ENCODE results near the gene FOXI1.
"Not testable (repeated sequence)": the region's sequence is repeated elsewhere in the genome, so short reads cannot be mapped to it uniquely, and the experiment has no call there.

Gene FOXI1

GRCh38 chr5:170080786-170081445 lies 24.8 kb upstream of the FOXI1 start:
- Histone ChIP-seq H3K36me3 (ENCODE audit: control insufficient read depth, insufficient read depth, low read length) (peaks cover 50% of the 10 kb centered on the region), H3K27me3 (replicated peaks; ENCODE audit: control insufficient read depth, insufficient read depth, low read length) (no peaks in the 10 kb centered on the region), H3K4me3 (replicated peaks; ENCODE audit: low read depth, low read length) (no peak overlapping the region)
- DNase-seq (ENCODE audit: extremely low read depth, insufficient read length): no peak
- no peak for TF ChIP-seq CTCF (IDR thresholded peaks at IDR 0.05; ENCODE audit: insufficient read depth, low read length, poor library complexity, severe bottlenecking)

DNA sequence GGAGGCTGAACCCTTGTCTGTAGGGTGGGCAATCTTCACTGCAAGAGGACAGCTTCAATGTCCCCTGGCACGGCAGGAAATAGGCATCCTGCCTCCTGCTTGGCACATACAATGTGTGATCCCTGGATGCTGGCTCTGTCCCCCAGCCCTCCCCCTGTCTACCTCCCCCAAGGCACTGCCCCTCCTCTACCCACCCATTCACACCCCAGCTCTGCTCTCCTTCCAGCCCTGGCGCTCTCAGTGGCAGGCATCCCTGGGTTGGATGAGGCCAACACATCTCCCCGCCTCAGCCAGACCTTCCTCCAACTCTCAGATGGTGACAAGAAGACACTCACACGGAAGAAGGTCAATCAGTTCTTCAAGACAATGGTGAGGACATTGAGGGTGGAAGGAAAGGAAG lies 24.1 kb upstream of the FOXI1 start:
- no peaks in the 10 kb centered on the region for H3K27me3 ChIP-seq (replicated peaks; ENCODE audit: control insufficient read depth, insufficient read depth, low read length)
- TF ChIP-seq CTCF (IDR thresholded peaks at IDR 0.05; ENCODE audit: insufficient read depth, low read length, poor library complexity, severe bottlenecking): no peak
- H3K4me3 ChIP-seq (replicated peaks; ENCODE audit: low read depth, low read length): no peak overlapping the region
- peaks cover 47% of the 10 kb centered on the region for H3K36me3 ChIP-seq (ENCODE audit: control insufficient read depth, insufficient read depth, low read length)
- no peak for DNase-seq (ENCODE audit: extremely low read depth, insufficient read length)

GRCh38 chr5:170082701-170083100 lies 23.0 kb upstream of the FOXI1 start:
- no peak for DNase-seq (ENCODE audit: extremely low read depth, insufficient read length)
- TF ChIP-seq CTCF (IDR thresholded peaks at IDR 0.05; ENCODE audit: insufficient read depth, low read length, poor library complexity, severe bottlenecking): no peak
- Histone ChIP-seq H3K4me3 (replicated peaks; ENCODE audit: low read depth, low read length) (no peak overlapping the region), H3K36me3 (ENCODE audit: control insufficient read depth, insufficient read depth, low read length) (peaks cover 48% of the 10 kb centered on the region), H3K27me3 (replicated peaks; ENCODE audit: control insufficient read depth, insufficient read depth, low read length) (no peaks in the 10 kb centered on the region)

DNA sequence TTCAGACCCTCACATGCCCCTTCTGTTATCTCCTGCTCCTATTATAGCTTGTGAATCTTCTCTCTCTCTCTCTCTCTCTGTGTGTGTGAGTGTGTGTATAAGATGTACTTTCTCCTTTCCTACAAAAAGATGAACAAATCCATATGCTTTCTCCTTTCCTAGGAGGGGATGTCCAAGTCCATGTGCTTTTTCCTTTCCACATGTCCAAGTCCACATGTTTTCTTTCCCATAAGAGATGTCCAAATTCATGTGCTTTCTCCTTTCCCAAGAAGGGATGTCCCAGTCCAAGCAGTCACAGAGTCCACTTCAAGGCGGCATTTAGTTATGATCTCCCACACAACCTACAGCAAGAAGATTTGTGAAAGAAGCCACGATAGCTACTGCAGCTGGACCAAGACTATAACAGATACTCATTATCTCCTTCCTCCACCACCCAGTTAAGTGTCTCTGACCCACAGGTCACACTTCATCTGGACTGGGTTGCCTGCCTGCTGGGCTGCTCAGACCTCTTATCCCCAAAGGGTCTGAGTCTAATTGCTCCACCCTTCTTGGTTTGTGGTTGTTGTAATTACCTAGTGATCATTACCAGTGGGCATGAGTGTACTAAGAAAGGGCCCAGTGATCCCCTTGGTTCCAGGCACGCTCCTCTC lies 18.4 kb upstream of the FOXI1 start:
- TF ChIP-seq CTCF (IDR thresholded peaks at IDR 0.05; ENCODE audit: insufficient read depth, low read length, poor library complexity, severe bottlenecking): no peak
- DNase-seq (ENCODE audit: extremely low read depth, insufficient read length): no peak
- Histone ChIP-seq H3K36me3 (ENCODE audit: control insufficient read depth, insufficient read depth, low read length) (peaks cover 17% of the 10 kb centered on the region), H3K4me3 (replicated peaks; ENCODE audit: low read depth, low read length) (no peak overlapping the region), H3K27me3 (replicated peaks; ENCODE audit: control insufficient read depth, insufficient read depth, low read length) (no peaks in the 10 kb centered on the region)

GRCh38 chr5:170092455-170093101 lies 13.1 kb upstream of the FOXI1 start:
- H3K4me3 ChIP-seq (replicated peaks; ENCODE audit: low read depth, low read length): no peak overlapping the region
- no peak for TF ChIP-seq CTCF (IDR thresholded peaks at IDR 0.05; ENCODE audit: insufficient read depth, low read length, poor library complexity, severe bottlenecking)
- H3K27me3 ChIP-seq (replicated peaks; ENCODE audit: control insufficient read depth, insufficient read depth, low read length): no peaks in the 10 kb centered on the region
- DNase-seq (ENCODE audit: extremely low read depth, insufficient read length): no peak
- no peaks in the 10 kb centered on the region; the same call in 1 of the 2 replicates for H3K36me3 ChIP-seq (ENCODE audit: control insufficient read depth, insufficient read depth, low read length)

DNA sequence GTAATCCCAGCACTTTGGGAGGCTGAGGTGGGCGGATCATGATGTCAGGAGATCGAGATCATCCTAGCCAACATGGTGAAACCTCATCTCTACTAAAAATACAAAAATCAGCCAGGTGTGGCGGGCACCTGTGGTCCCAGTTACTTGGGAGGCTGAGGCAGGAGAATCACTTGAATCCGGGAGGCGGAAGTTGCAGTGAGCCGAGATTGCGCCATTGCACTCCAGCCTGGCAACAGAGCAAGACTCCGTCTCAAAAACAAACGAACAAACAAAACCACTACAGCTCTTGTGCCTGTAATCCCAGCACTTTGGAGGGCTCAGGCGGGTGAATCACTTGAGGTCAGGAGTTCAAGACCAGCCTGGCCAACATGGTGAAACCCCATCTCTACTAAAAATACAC lies 11.4 kb upstream of the FOXI1 start:
- not testable (repeated sequence) for H3K36me3 ChIP-seq (ENCODE audit: control insufficient read depth, insufficient read depth, low read length); H3K27me3 ChIP-seq (replicated peaks; ENCODE audit: control insufficient read depth, insufficient read depth, low read length); DNase-seq (ENCODE audit: extremely low read depth, insufficient read length); H3K4me3 ChIP-seq (replicated peaks; ENCODE audit: low read depth, low read length)
